ENCODE measurements around the gene CORO6.

GRCh38 chr17:29575511-29576213, 47.0 kb downstream of the CORO6 start:
- TF ChIP-seq CTCF (IDR thresholded peaks at IDR 0.05) = no peak
- no peak for TF ChIP-seq POLR2A (IDR thresholded peaks at IDR 0.05)
- TF ChIP-seq POLR2AphosphoS5 (IDR thresholded peaks at IDR 0.05) = no peak
- no peak for TF ChIP-seq EP300 (IDR thresholded peaks at IDR 0.05; ENCODE audit: low read depth)

Data from transverse colon (tissue), 4 donors.